Activated CD4-positive, alpha-beta memory T cell treated with anti-CD3 and anti-CD28 coated beads, Interleukin-2, amount 10 ng/mL, durations not matched to agents 7 days and 5 days (primary cell): ENCODE measurements around the gene HIGD1A. TPM values are rescaled to one million over a fixed set of nuclear protein-coding genes. Genes with fewer than 3 reads are reported as not detected.

Experiments
- CTCF ChIA-PET: fragments of 350-600 bp; sonication (Branson Sonifier 250); formaldehyde crosslinking; loops from one replicate; lab custom pipeline; 2021; ENCODE audit warnings: antibody characterized with exemption, inconsistent platforms; lab: Charles Lee
- POLR2A ChIA-PET: fragments of 350-600 bp; sonication (Branson Sonifier 250); formaldehyde crosslinking; loops from one replicate; lab custom pipeline; 2021; ENCODE audit warnings: antibody characterized with exemption; lab: Charles Lee
- DNase-seq: peaks from one replicate; pipeline ENCODE4 v3.0.0-alpha.2; 2020
- H3K27ac Mint-ChIP-seq: one replicate; pipeline ENCODE4 v1.8.0; 2021; ENCODE audit warnings: mild to moderate bottlenecking, mixed read lengths
- H3K27me3 Mint-ChIP-seq: one replicate; pipeline ENCODE4 v1.8.0; 2021; ENCODE audit warnings: mixed read lengths
- H3K36me3 Mint-ChIP-seq: one replicate; pipeline ENCODE4 v1.8.0; 2021; ENCODE audit warnings: low read depth, mixed read lengths
- H3K4me1 Mint-ChIP-seq: one replicate; pipeline ENCODE4 v1.8.0; 2021; ENCODE audit warnings: mixed read lengths
- H3K4me3 Mint-ChIP-seq: one replicate; pipeline ENCODE4 v1.8.0; 2021; ENCODE audit warnings: mild to moderate bottlenecking, mixed read lengths
- H3K9me3 Mint-ChIP-seq: one replicate; pipeline ENCODE4 v1.8.0; 2021; ENCODE audit warnings: mixed read lengths
- total RNA-seq, 2 experiments: library from RNA; stranded (reverse); gene quantifications; one replicate each; pipeline ENCODE4 v1.2.3, GENCODE V29; 2021

HIGD1A gene
- total RNA-seq, 2 experiments from 2014 or later: 56.9 to 61.2 TPM

DNA sequence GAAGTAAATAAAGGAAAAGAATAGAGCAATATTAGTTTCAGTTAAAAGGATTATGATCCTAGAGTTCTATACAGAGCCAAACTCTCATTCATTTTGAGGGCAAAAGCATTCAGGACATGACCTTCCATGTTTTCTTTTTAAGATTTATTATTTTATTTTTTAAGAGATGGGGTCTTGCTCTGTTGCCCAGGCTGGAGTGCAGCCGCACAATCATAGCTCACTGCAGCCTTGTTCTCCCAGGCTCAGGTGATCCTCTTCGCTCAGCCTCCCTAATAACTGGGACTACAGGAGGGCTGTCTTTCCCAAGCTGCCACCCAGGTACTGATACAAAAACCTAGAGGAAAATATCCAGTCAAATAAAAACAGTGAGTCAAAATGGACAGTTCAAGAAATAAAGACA, 17.7 kb downstream of the HIGD1A start:
- peaks cover 29% of the 10 kb centered on the region for H3K36me3 Mint-ChIP-seq
- ChIA-PET POLR2A (no interaction called here), CTCF (interaction anchor here (1.0 kb wide), 1 partner anchor 10 kb away, joined by 3 read pairs; no protein-coding TSS in a partner anchor)
- peaks cover 5% of the 10 kb centered on the region for H3K4me1 Mint-ChIP-seq
- no peak overlapping the region for H3K27ac Mint-ChIP-seq
- H3K27me3 Mint-ChIP-seq: no peaks in the 10 kb centered on the region
- H3K4me3 Mint-ChIP-seq: no peak overlapping the region
- no peak for DNase-seq
- H3K9me3 Mint-ChIP-seq: no peaks in the 10 kb centered on the region

DNA sequence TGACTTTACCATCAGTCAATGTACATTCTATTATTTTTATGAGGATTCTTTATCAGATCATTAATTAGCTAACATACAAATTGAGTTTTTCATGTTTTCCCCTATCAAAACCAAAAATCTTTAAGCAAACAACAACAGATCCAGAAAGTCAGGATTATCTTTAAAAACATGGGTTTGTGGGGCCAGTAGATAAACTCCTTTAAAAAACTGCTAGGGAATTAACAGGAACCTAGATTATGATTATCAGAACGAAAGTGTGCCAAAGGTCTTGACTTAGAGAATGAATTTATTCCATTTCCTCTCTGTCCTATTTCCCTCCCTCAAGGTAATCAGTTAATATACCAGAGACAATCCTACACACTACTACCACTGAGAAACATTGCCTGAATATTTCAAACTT, 18.1 kb downstream of the HIGD1A start:
- no peaks in the 10 kb centered on the region for H3K27me3 Mint-ChIP-seq
- ChIA-PET CTCF (no interaction called here), POLR2A (no interaction called here)
- no peak overlapping the region for H3K4me3 Mint-ChIP-seq
- peaks cover 5% of the 10 kb centered on the region for H3K4me1 Mint-ChIP-seq
- peaks cover 27% of the 10 kb centered on the region for H3K36me3 Mint-ChIP-seq
- no peaks in the 10 kb centered on the region for H3K9me3 Mint-ChIP-seq
- H3K27ac Mint-ChIP-seq: no peak overlapping the region
- DNase-seq: no peak

DNA sequence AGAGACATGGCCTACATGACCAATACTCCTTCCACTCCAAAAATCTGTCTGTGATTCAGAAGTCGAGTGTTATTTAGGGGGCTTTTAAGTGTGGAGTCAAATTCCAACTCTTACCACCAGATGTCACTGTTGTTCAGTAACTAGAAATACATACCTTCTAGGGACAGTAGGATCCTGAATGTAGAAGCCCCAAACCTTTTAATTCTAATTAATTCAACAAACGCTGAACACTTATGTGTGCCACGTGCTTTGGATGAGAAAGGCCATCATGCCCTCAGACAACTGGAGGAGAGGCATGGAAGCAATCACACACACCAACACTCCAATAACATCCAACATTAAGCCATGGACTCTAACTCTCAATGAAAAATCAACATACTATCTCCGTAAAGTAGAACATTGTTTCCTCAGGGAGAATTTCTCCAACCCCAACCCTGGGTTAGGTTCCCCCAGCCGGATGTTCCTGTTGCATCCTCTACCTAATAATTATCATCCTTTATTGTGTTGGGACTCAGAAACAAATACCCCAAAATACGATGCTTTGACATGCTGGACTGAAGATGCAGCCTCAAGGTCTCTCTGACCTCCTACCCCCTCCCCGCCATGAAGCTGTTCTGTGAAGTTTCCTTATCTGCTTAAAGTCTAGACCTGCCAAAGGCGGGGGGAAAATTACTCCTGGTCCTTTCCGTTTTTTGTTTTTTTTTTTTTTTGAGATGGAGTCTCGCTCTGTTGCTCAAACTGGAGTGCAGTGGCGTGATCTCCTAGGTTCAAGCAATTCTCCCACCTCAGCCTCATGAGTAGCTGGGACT, 23.2 kb downstream of the HIGD1A start:
- ChIA-PET POLR2A (no interaction called here), CTCF (interaction anchor here (0.7 to 1.9 kb wide), 5 partner anchors 50 to 156 kb away, joined by 3 to 5 read pairs (median 4); no protein-coding TSS in a partner anchor)
- peaks cover 20% of the 10 kb centered on the region for H3K36me3 Mint-ChIP-seq
- no peaks in the 10 kb centered on the region for H3K9me3 Mint-ChIP-seq
- H3K4me1 Mint-ChIP-seq: peaks cover 2% of the 10 kb centered on the region
- no peaks in the 10 kb centered on the region for H3K27me3 Mint-ChIP-seq
- H3K4me3 Mint-ChIP-seq: no peak overlapping the region
- no peak overlapping the region for H3K27ac Mint-ChIP-seq
- no peak for DNase-seq

DNA sequence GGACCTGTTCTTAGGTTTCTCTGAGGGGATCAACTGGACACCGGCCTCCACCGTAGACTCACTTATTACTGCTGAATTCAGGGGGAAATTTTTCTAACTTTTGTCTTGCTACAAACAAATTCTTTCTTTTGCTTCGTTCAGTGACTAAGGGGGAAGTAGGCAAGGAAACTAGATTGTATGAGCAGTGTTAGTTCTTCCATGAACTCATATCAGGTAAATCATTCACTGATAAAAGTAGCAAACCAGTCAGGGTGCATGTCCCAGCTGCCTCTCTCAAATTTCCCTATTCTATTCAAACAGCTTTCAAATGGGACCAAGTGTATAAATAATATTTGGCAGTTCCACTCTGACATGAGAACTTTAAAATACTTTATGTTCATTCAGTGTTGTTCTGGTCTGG, 23.9 kb downstream of the HIGD1A start:
- H3K27ac Mint-ChIP-seq: no peak overlapping the region
- H3K27me3 Mint-ChIP-seq: no peaks in the 10 kb centered on the region
- no peaks in the 10 kb centered on the region for H3K9me3 Mint-ChIP-seq
- no peak overlapping the region for H3K4me3 Mint-ChIP-seq
- H3K36me3 Mint-ChIP-seq: peaks cover 17% of the 10 kb centered on the region
- no peak for DNase-seq
- ChIA-PET POLR2A (interaction anchor here (1.5 kb wide), 1 partner anchor 11 kb away, joined by 3 read pairs; no protein-coding TSS in a partner anchor), CTCF (interaction anchor here (0.6 to 2.2 kb wide), 14 partner anchors 20 to 101 kb away, joined by 3 to 16 read pairs (median 4); partner anchors contain the start of genes CYP8B1 and HIGD1A)
- H3K4me1 Mint-ChIP-seq: peaks cover 2% of the 10 kb centered on the region

DNA sequence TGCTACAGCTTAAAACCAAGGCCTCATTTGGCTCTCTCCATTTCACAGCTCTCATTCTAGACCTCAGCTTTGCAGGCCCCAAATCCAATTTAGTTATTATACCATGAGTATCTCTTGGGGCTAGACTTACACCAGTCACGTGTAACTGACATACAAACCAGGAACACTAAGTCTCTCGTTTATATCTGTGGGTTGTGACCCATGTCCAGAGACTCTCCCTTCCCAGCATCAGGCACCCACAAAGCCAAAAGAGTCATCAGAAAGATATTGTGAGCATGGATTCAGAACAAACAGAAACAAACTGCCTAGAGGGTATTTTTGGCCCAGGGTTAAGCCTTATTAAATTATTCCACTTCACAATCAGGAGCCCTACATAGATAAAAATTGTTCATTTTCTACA, 25.6 kb downstream of the HIGD1A start:
- Mint-ChIP-seq H3K4me3 (no peak overlapping the region), H3K9me3 (no peaks in the 10 kb centered on the region), H3K36me3 (peaks cover 17% of the 10 kb centered on the region), H3K4me1 (peaks cover 2% of the 10 kb centered on the region), H3K27ac (no peak overlapping the region), H3K27me3 (no peaks in the 10 kb centered on the region)
- ChIA-PET POLR2A (interaction anchor here (1.4 kb wide), 1 partner anchor 52 kb away, joined by 4 read pairs; no protein-coding TSS in a partner anchor), CTCF (interaction anchor here (0.7 to 2.3 kb wide), 9 partner anchors 13 to 253 kb away, joined by 3 to 16 read pairs (median 7); partner anchors contain the start of gene HIGD1A)
- DNase-seq: no peak

DNA sequence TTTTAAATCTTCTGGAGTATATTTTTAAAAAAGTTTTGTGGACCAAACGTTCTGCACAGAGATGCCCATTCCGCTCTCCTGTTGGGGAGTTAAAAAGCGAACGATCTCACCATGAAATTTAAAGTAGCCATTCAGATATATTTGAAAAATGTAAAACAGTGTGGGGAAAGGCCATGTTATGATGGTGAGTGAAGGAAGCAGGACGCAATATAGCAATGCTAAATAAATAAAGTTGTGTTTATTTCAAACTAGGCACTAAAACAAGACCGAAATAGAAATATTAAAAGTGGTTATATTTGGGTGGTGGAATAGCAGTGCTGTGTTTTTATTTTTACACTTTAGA, 30.9 kb downstream of the HIGD1A start:
- POLR2A ChIA-PET: no interaction called here
- no peak for DNase-seq
- CTCF ChIA-PET: no interaction called here
- Mint-ChIP-seq H3K4me3 (peak overlapping the region; percentile 76), H3K4me1 (peaks cover 17% of the 10 kb centered on the region), H3K27me3 (peaks cover 1% of the 10 kb centered on the region), H3K9me3 (no peaks in the 10 kb centered on the region), H3K36me3 (no peaks in the 10 kb centered on the region), H3K27ac (peak overlapping the region; percentile 56)

DNA sequence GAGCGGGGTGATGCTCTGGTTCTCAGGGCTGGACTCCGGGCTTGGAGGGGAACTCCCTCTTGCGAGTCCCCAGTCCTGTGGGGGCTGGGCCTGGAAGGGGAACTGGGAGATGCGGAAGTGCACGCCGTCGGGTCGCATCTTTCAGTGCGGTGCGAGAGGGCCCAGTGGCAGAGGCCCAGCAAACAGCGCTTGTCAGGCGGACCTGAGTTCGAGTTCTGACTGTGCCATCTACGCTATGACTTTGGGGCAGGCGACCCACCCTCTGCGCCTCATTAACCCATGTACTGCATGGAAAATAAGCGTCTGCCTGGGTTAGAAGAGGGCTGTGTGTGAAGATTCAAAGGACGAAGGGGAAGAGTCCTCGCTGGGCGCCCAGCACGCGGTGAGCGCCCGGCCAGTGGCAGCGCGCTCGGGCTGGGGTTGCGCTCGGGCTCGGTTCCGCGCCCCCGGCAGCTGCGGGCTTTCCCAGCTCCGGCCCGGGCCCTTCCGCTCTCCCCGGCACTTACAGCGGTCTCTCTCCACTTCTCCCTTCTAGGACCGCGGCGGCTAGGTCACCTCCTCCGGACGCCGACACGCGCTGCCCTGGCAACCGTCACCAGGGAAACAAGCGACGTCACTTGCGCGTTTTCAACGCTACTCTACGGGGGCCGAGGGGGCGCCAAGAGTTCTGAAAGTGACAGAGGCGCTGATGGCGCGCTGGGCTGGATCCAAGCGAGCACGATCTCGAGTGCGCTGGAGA, 31.5 kb downstream of the HIGD1A start, which contains the start of gene CCDC13:
Gene CCDC13 (minus strand): TSS at position 584 of the 739 bp plus-strand sequence. CDS start 14,908 bp downstream, outside the sequence.
- DNase-seq: peak; percentile 93
- ChIA-PET POLR2A (no interaction called here), CTCF (interaction anchor here (0.6 kb wide), 1 partner anchor 227 kb away, joined by 4 read pairs; no protein-coding TSS in a partner anchor)
- no peaks in the 10 kb centered on the region for H3K36me3 Mint-ChIP-seq
- H3K4me1 Mint-ChIP-seq: peaks cover 17% of the 10 kb centered on the region
- H3K4me3 Mint-ChIP-seq: peak within 1 kb of the TSS; percentile 76
- no peaks in the 10 kb centered on the region for H3K9me3 Mint-ChIP-seq
- H3K27ac Mint-ChIP-seq: peak within 1 kb of the TSS; percentile 56
- peaks cover 1% of the 10 kb centered on the region for H3K27me3 Mint-ChIP-seq

DNA sequence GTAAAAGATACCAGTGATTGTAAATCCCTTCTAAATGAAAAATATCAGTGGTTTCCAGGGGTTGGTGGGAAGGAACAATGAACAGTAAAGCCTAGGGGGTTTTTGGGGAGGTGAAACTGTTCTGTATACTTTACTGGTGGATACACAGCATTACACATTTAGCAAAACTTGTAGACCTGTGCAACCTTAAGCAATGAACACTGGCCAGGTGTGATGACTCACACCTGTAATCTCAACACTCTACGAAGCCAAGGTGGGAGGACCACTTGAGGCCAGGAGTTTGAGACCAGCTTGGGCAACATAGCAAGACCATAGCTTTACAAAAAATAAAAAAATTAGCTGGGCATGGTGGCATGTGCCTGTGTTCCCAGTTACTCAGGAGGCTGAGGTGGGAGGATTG, 33.0 kb downstream of the HIGD1A start:
- Mint-ChIP-seq H3K4me3 (no peak overlapping the region), H3K9me3 (no peaks in the 10 kb centered on the region), H3K4me1 (peaks cover 17% of the 10 kb centered on the region), H3K36me3 (no peaks in the 10 kb centered on the region), H3K27ac (no peak overlapping the region), H3K27me3 (peaks cover 2% of the 10 kb centered on the region)
- CTCF ChIA-PET: no interaction called here
- POLR2A ChIA-PET: no interaction called here
- no peak for DNase-seq

DNA sequence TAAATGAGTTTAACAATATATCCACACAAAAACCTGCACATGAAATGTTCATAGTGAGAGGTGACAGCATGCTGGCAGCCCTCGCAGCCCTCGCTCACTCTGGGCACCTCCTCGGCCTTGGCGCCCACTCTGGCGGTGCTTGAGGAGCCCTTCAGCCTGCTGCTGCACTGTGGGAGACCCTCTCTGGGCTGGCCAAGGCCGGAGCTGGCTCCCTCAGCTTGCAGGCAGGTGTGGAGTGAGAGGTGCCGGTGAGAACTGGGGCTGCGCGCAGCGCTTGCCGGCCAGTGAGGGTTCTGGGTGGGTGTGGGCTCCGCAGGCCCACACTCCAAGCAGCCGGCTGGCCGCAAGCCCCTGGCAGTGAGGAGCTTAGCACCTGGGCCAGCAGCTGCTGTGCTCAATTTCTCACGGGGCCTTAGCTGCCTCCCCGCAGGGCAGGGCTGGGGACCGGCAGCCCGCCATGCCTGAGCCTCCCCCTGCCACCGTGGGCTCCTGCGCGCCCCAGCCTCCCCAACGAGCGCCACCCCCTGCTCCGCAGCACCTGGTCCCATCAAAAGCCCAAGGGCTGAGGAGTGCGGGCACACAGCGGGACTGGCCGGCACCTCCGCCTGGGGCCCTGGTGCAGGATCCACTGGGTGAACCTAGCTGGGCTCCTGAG, 34.7 kb downstream of the HIGD1A start:
- no peaks in the 10 kb centered on the region for H3K36me3 Mint-ChIP-seq
- ChIA-PET CTCF (interaction anchor here (0.9 to 1.1 kb wide), 2 partner anchors 14 to 24 kb away, joined by 4 to 5 read pairs; no protein-coding TSS in a partner anchor), POLR2A (interaction anchor here (1.0 to 1.3 kb wide), 2 partner anchors 10 to 34 kb away, joined by 3 to 4 read pairs; no protein-coding TSS in a partner anchor)
- no peaks in the 10 kb centered on the region for H3K9me3 Mint-ChIP-seq
- peaks cover 17% of the 10 kb centered on the region for H3K4me1 Mint-ChIP-seq
- DNase-seq: no peak
- H3K27me3 Mint-ChIP-seq: peaks cover 7% of the 10 kb centered on the region
- H3K4me3 Mint-ChIP-seq: no peak overlapping the region
- H3K27ac Mint-ChIP-seq: no peak overlapping the region

DNA sequence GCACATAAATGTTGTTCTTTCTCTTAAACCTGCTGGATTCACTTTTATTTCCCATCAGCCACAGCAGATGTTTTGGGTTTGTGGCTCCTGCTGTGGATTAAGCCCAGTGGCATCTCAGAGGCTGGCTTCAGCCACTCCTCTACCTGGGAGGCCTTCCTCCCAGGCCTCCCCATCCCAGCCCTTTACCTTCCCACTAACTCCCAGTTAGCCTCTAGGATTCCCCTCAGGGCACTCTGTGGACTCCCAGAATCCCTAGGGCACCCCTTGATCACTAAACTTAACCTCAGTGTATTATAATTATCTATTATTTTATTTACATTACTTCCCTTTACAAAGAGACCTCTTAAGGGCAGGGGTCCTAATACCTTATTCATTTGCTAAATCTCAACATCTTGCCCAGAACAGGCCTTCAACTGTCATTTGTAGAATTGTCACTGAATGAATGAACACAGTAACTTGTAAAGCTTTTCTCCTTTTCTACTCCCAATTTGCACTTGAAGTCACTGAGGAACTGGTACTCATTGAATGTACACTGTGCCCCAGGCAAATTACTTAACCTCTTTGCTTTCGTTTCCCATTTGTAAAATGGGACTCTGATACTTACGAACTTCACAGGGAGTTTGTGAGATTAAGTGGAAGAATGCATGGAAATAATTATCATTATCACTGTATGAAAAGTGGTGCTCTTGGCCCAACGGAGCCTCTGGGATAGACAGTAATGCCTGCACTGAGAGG, 39.6 kb downstream of the HIGD1A start:
- Mint-ChIP-seq H3K27ac (no peak overlapping the region), H3K36me3 (no peaks in the 10 kb centered on the region), H3K27me3 (peaks cover 5% of the 10 kb centered on the region), H3K4me3 (no peak overlapping the region), H3K4me1 (no peaks in the 10 kb centered on the region), H3K9me3 (no peaks in the 10 kb centered on the region)
- ChIA-PET CTCF (interaction anchor here (1.2 kb wide), 1 partner anchor 15 kb away, joined by 3 read pairs; no protein-coding TSS in a partner anchor), POLR2A (no interaction called here)
- DNase-seq: no peak

DNA sequence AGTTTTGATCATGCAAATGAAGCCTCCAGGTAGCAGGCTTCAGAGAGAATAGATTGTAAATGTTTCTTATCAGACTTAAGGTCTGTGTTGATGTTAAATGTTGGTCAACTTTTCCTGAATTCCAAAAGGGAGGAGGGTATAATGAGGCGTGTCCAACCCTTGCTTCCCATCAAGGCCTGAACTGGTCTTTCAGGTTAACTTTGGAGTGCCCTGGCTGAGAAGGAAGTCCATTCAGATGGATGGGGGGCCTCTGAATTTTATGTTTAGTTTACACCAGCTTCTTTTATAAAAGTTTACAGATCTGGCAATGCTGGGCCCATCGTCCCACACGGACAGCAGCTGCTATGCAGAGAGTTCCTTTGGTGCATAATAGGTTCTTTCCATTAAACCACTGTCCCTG, 40.2 kb downstream of the HIGD1A start:
- H3K27ac Mint-ChIP-seq: no peak overlapping the region

DNA sequence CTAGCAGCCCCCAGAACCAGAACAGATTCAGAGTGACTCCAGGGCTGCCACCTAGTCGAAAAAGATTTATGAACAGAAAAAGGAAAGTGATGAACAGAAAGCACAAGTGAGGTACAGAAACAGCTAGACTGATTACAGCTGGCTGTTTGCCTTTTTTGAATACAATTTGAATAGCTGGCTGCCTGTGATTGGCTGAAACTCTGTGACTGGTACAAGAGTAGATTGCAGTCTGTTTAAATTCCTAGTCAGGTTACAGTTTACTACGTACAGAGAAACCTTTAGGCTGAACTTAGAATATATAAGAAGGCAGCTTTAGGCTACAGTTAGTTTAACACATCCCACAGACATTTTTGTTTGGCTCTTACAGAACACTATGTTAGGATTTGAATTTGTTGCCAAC, 41.3 kb downstream of the HIGD1A start:
- CTCF ChIA-PET: interaction anchor here (1.0 to 2.9 kb wide), 2 partner anchors 12 to 14 kb away, joined by 3 to 10 read pairs; no protein-coding TSS in a partner anchor
- H3K27me3 Mint-ChIP-seq: peaks cover 12% of the 10 kb centered on the region
- no peak overlapping the region for H3K27ac Mint-ChIP-seq
- POLR2A ChIA-PET: no interaction called here
- no peaks in the 10 kb centered on the region for H3K36me3 Mint-ChIP-seq
- no peak overlapping the region for H3K4me3 Mint-ChIP-seq
- H3K4me1 Mint-ChIP-seq: no peaks in the 10 kb centered on the region
- no peaks in the 10 kb centered on the region for H3K9me3 Mint-ChIP-seq
- DNase-seq: no peak

More for the DNA sequence above, 40.2 kb downstream of the HIGD1A start:
- peaks cover 5% of the 10 kb centered on the region for H3K27me3 Mint-ChIP-seq
- no peak overlapping the region for H3K4me3 Mint-ChIP-seq
- no peaks in the 10 kb centered on the region for H3K4me1 Mint-ChIP-seq
- POLR2A ChIA-PET: no interaction called here
- H3K36me3 Mint-ChIP-seq: no peaks in the 10 kb centered on the region
- no peak for DNase-seq
- CTCF ChIA-PET: interaction anchor here (0.9 kb wide), 1 partner anchor 67 kb away, joined by 3 read pairs; no protein-coding TSS in a partner anchor
- no peaks in the 10 kb centered on the region for H3K9me3 Mint-ChIP-seq
